Cardiac fibroblast (primary cell): ENCODE data around the gene CCL1.

Source experiments
- DNase-seq, 2 donors: peaks; one replicate each; pipeline versions ENCODE4 v3.0.0 to v3.0.0-alpha.2; 2010; ENCODE audit warnings: low read depth in 2 of 2
- H3K4me3 ChIP-seq, 2 donors: replicated peaks in 1 of 2; 1 replicate in 1 of 2; 2 replicates in 1 of 2; pipeline ENCODE4 v1.5.1; 2011; ENCODE audit warnings: low read depth in 2 of 2, low read length in 2 of 2, mild to moderate bottlenecking in 2 of 2, moderate library complexity in 1 of 2
- CTCF ChIP-seq: IDR thresholded peaks from one replicate; pipeline ENCODE4 v1.5.1; 2011; ENCODE audit warnings: low read depth, mild to moderate bottlenecking, low read length, inconsistent platforms

CCL1 gene

DNA sequence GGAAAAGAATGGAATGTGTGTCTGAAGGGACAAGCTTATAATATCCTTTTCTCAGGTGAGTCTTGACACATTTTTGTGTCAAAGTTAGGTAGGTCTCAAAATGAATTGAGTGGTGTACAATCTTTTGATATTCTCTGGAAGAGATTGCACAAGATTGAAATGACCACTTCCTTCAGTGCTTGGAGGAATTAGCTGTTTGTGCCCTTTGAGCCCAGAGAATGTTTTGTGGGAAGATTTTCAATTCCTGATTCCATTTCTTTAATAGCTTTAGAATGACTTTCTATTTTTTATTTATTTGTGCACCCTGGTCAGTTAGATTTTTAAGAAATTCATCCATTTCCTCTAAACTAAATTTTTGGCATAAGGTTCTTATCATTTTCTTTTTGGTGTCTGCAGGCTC, 8.4 kb downstream of the CCL1 start:
- peak; percentile 29 to 38 for DNase-seq
- no peak overlapping the region for H3K4me3 ChIP-seq
- TF ChIP-seq CTCF, result no peak

GRCh38 chr17:34352191-34352590, 10.8 kb downstream of the CCL1 start:
- DNase-seq, result no peak
- no peak for TF ChIP-seq CTCF
- H3K4me3 ChIP-seq, result no peak overlapping the region

- DNase-seq, result no peak
- no peak for TF ChIP-seq CTCF
- H3K4me3 ChIP-seq, result no peak overlapping the region
Measured at GRCh38 chr17:34351096-34351495, 11.9 kb downstream of the CCL1 start.

DNA sequence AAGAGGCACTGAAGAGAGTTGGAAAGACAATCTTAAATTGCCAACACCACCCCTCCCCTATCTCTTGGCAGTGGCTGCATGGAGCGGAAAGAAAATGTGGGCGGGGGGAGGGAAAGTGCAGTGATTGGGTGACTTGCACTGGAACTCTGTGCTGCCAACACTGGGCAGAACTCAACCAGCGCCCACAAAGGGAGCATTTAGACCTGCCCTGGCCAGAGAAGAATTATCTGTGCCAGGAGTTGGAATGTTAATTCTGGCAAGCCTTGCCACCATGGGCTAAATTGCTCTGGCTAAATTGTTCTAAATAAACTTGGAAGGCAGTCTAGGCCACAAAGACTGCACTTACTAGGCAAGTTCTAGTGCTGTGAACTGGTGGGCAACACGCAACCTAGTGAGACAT, 13.3 kb downstream of the CCL1 start:
- no peak for DNase-seq
- no peak overlapping the region for H3K4me3 ChIP-seq
- no peak for TF ChIP-seq CTCF

- no peak overlapping the region for H3K4me3 ChIP-seq
- no peak for TF ChIP-seq CTCF
- DNase-seq, result no peak
Measured at GRCh38 chr17:34347063-34347462, 16.0 kb downstream of the CCL1 start.

DNA sequence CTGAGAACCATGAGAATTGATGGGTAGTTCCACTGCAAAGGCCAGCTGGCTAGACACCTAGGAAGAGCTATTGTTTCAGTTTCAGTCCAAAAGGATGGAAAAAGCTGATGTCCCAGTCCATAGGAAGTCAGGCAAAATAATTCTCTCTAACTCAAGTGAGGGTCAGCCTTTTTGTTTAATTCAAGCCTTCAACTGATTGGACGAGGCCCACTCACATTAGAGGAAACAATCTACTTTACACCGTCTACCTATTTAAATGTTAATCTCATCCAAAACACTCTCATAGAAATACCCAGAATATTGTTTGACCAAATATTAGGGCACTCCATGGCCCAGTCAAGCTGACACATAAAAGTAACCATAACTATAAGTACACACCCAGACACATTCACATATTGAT, 21.1 kb downstream of the CCL1 start:
- H3K4me3 ChIP-seq, result no peak overlapping the region
- TF ChIP-seq CTCF, result no peak
- no peak for DNase-seq

GRCh38 chr17:34339138-34339770, 23.8 kb downstream of the CCL1 start:
- TF ChIP-seq CTCF, result no peak
- no peak overlapping the region for H3K4me3 ChIP-seq
- DNase-seq, result no peak
